Bronchial epithelial cell (primary cell): ENCODE measurements around the gene HMGXB3. TPM values are rescaled to one million over a fixed set of nuclear protein-coding genes. Genes with fewer than 3 reads are reported as not detected.

Experiments
- DNase-seq: peaks from one replicate; pipeline ENCODE4 v3.0.0-alpha.2; 2010; ENCODE audit warnings: low read depth
- FAIRE-seq: peaks from 2 replicates; lab custom pipeline; 2011; peaks lifted over from hg19 to GRCh38; lab: Jason Lieb, UNC
- H3K27me3 ChIP-seq: 2 replicates; pipeline ENCODE4 v1.5.1; 2011; ENCODE audit warnings: low read length; ENCODE audit not compliant: control insufficient read depth, insufficient read depth
- H3K36me3 ChIP-seq: 2 replicates; pipeline ENCODE4 v1.5.1; 2011; ENCODE audit warnings: low read length; ENCODE audit not compliant: control insufficient read depth, insufficient read depth
- H3K4me3 ChIP-seq: 2 replicates; pipeline ENCODE4 v1.5.1; 2011; ENCODE audit warnings: mild to moderate bottlenecking, low read depth, low read length, control low read depth
- total RNA-seq: library from RNA; depleted of rRNA; stranded (reverse); fragments of >200 nt; gene quantifications from 2 replicates; pipeline ENCODE4 v1.2.1, GENCODE V29; 2014
- TF ChIP-seq, protein P1 (sequence below): IDR thresholded peaks from 2 replicates; pipeline ENCODE4 v1.5.1; 2011; ENCODE audit warnings: mild to moderate bottlenecking, moderate library complexity, low read length, control low read depth, inconsistent platforms; ENCODE audit not compliant: insufficient read depth, severe bottlenecking

The HMGXB3 gene
- total RNA-seq, 1 donor from 2014 or later, result 22.9 TPM

DNA sequence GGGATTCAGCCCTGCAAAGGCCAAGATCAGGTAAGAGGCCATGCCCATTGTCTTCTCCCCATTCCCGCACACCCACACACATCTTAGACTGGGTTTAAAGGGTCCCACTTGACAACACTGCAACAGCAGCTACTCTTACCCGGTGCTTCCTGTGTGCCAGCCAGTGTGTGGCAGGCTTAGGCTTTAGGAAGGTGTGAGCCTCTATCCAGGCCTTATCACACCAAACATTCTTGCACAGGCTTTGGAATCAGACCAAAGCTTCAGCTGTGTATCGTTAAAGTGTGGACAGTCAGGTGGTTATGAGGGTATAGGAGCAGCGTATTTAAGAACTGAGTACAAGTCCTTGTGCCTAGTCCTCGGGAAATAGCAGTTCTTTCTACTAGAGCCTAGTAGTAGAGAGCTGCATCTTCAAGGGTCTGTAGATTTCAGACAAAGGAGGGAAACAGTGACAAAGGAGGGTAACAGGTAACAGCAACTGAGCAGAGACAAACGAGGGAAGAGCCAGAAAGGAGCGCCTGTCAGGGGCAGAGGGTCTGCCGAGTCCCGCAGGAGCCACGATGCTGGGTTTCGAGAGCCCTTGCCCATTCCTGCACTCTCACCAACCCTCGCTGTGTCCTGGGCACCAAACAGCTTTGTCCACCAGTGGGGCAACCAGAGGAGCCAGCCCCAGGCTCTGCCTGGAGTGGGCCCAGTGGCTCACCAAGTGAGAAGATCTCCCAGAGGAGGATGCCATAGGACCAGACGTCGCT, 55.0 kb downstream of the HMGXB3 start:
- Histone ChIP-seq H3K36me3 (peaks cover 22% of the 10 kb centered on the region), H3K4me3 (no peak overlapping the region), H3K27me3 (no peaks in the 10 kb centered on the region)
- FAIRE-seq (peak; percentile 90), DNase-seq (no peak)
- TF ChIP-seq, protein P1, sequence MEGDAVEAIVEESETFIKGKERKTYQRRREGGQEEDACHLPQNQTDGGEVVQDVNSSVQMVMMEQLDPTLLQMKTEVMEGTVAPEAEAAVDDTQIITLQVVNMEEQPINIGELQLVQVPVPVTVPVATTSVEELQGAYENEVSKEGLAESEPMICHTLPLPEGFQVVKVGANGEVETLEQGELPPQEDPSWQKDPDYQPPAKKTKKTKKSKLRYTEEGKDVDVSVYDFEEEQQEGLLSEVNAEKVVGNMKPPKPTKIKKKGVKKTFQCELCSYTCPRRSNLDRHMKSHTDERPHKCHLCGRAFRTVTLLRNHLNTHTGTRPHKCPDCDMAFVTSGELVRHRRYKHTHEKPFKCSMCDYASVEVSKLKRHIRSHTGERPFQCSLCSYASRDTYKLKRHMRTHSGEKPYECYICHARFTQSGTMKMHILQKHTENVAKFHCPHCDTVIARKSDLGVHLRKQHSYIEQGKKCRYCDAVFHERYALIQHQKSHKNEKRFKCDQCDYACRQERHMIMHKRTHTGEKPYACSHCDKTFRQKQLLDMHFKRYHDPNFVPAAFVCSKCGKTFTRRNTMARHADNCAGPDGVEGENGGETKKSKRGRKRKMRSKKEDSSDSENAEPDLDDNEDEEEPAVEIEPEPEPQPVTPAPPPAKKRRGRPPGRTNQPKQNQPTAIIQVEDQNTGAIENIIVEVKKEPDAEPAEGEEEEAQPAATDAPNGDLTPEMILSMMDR, result no peak

DNA sequence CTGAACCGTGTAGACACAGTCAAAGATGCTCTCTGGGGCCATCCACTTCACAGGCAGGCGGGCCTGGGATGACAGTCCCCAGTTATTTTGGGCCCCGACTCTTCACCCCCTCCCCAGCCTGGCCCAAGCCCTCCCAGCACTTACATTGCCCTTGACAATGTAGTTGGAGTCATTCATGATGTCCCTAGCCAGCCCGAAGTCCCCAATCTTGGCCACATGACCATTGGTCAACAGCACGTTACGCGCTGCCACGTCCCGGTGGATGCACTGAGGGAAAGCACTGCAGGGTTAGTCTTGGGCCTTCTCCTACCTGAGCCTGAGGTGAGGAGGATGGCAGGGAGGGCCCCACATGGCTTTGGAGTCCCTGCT, 55.5 kb downstream of the HMGXB3 start:
- no peak overlapping the region for H3K4me3 ChIP-seq
- FAIRE-seq (no peak), DNase-seq (no peak)
- TF ChIP-seq, protein P1, result no peak
- no peaks in the 10 kb centered on the region for H3K27me3 ChIP-seq
- H3K36me3 ChIP-seq, result peaks cover 22% of the 10 kb centered on the region

DNA sequence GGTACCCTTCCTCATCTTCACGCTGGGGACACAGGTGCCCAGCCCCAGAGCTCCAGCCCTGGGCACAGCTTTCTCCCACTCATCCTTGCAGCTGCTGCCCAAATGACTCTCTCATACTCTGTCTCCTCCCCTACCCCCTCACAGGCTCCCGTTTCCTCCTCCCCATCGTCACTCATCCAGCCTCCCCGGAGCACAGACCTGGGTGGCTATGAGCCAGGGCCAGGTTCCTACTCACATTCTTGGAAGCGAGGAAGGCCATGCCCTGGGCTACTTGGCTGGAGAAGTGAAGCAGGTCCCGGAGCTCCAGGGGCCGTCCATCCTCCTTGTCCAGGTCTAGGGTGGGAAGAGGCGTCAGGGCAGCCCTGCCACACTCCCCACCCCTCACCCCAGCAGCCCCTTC, 56.5 kb downstream of the HMGXB3 start:
- Histone ChIP-seq H3K27me3 (no peaks in the 10 kb centered on the region), H3K36me3 (peaks cover 12% of the 10 kb centered on the region), H3K4me3 (no peak overlapping the region)
- DNase-seq (no peak), FAIRE-seq (no peak)
- TF ChIP-seq, protein P1, result no peak

DNA sequence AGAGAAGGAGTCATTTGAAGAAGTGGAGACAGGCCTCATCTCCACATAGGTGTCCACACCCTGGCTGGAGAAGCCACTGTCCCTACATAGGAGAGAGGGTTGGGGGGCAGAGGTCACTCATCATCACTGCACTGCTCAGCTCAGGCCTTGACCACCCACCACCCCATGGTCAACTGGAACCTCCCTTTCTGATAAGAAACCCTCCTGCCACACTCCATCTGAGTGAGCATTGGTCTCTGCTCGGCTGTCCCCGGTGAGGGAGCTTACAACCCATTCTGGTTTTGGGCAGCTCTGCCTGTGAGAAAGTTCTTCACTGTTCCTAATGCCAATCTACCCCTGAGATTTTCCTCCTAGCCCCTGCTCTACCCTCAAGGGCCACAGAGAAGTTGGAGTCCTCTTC, 57.0 kb downstream of the HMGXB3 start:
- no peak overlapping the region for H3K4me3 ChIP-seq
- TF ChIP-seq, protein P1, result no peak

DNA sequence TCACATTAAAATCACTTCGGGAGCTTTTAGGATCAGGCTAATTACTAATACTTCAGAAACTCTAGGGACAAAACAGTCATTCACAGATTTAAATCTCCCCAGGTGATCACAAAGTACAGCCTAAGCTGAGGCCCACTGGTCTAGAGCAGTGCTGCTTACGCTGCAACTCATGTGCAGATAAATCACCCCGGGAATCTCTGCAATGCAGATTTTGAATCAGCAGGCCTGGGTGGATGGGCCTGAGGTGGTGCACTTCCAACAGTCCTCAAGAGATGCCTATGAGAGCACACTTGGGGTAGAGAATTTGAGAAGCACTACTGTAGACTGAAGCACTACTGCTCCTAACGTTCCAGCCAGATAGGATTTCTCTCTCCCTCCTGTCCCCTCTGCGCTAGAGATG, 57.5 kb downstream of the HMGXB3 start:
- TF ChIP-seq, protein P1, result no peak
- Histone ChIP-seq H3K27me3 (no peaks in the 10 kb centered on the region), H3K36me3 (peaks cover 7% of the 10 kb centered on the region), H3K4me3 (no peak overlapping the region)
- DNase-seq (no peak), FAIRE-seq (peak; percentile 77)

More for the DNA sequence above, 57.0 kb downstream of the HMGXB3 start:
- DNase-seq (no peak), FAIRE-seq (no peak)
- Histone ChIP-seq H3K27me3 (no peaks in the 10 kb centered on the region), H3K36me3 (peaks cover 8% of the 10 kb centered on the region)
